ENCODE data around the gene CCDC92. TPM values are rescaled to one million over a fixed set of nuclear protein-coding genes. Genes with fewer than 3 reads are reported as not detected.
"Not testable (repeated sequence)": the region's sequence is repeated elsewhere in the genome, so short reads cannot be mapped to it uniquely, and the experiment has no call there.

The CCDC92 gene
- polyA plus RNA-seq, 1 of the 3 experiments (the other 2 are of a cell fraction): 53.5 TPM

GRCh38 chr12:123948401-123948795, 24.2 kb downstream of the CCDC92 start:
- Histone ChIP-seq H3K36me3 (replicated peaks in 1 of 2; ENCODE audit: control insufficient read depth in 1 of 2, insufficient read depth in 2 of 2, low read length in 1 of 2) (peaks cover 0 to 19% of the 10 kb centered on the region in 2 experiments), H3K9me3 (no peaks in the 10 kb centered on the region), H4K20me1 (ENCODE audit: insufficient read depth) (peaks cover 18% of the 10 kb centered on the region; the same call in 1 of the 2 replicates), H3K4me1 (ENCODE audit: control insufficient read depth in 1 of 2, insufficient read depth in 2 of 2, low read depth in 1 of 2, low read length in 1 of 2) (peaks cover 0 to 7% of the 10 kb centered on the region in 2 experiments; a peak in 1 of 4 replicates), H2AFZ (ENCODE audit: low read depth) (no peak overlapping the region), H3K4me2 (no peak overlapping the region), H3F3A (replicated peaks; ENCODE audit: insufficient read depth) (no peaks in the 10 kb centered on the region), H3K79me2 (ENCODE audit: insufficient read depth) (peaks cover 11% of the 10 kb centered on the region; the same call in 1 of the 2 replicates), H3K27me3 (ENCODE audit: insufficient read depth) (no peaks in the 10 kb centered on the region), H3K9ac (no peak overlapping the region), H3K9me2 (no peaks in the 10 kb centered on the region), H3K27ac (ENCODE audit: low read depth in 2 of 2, low read length in 1 of 2) (no peak overlapping the region), H3K4me3 (ENCODE audit: low read depth in 2 of 2, low read length in 1 of 2) (no peak overlapping the region)
- ChIA-PET POLR2A (no interaction called here), CTCF (interaction anchor here (1.4 kb wide), 1 partner anchor 84 kb away, joined by 5 read pairs; no protein-coding TSS in a partner anchor)
- no peak for DNase-seq
- 94% methylated on average over 11 of the region's 11 CpGs for WGBS (ENCODE audit: low lambda C conversion rate)
- TF ChIP-seq EZH2phosphoT487 (IDR thresholded peaks at IDR 0.05; ENCODE audit: borderline replicate concordance, low read depth) (no peak), RCOR1 (IDR thresholded peaks at IDR 0.05; ENCODE audit: low read length) (no peak), FOSL2 (IDR thresholded peaks at IDR 0.05; ENCODE audit: borderline replicate concordance, low read depth) (no peak), USF1 (IDR thresholded peaks at IDR 0.05; ENCODE audit: borderline replicate concordance, low read depth) (no peak), IRF3 (IDR thresholded peaks at IDR 0.05; ENCODE audit: low read depth, low read length) (no peak), SMC3 (IDR thresholded peaks at IDR 0.05; ENCODE audit: low read depth, low read length) (no peak), EP300 (IDR thresholded peaks at IDR 0.05; ENCODE audit: borderline replicate concordance in 1 of 2, low read depth in 1 of 2, low read length in 1 of 2) (no peak), RAD21 (IDR thresholded peaks at IDR 0.05; ENCODE audit: low read length) (no peak), POLR2AphosphoS5 (IDR thresholded peaks at IDR 0.05; ENCODE audit: low read depth, low read length) (no peak), MAX (IDR thresholded peaks at IDR 0.05; ENCODE audit: low read depth) (no peak), TCF12 (IDR thresholded peaks at IDR 0.05) (no peak), YY1 (IDR thresholded peaks at IDR 0.05; ENCODE audit: low read depth) (no peak), GABPA (IDR thresholded peaks at IDR 0.05; ENCODE audit: low read depth) (no peak), CHD2 (IDR thresholded peaks at IDR 0.05; ENCODE audit: low read length, partially characterized antibody) (no peak), MXI1 (IDR thresholded peaks at IDR 0.05; ENCODE audit: low read depth, low read length) (no peak)

GRCh38 chr12:123947531-123947930, 25.1 kb downstream of the CCDC92 start:
- CTCF ChIA-PET, POLR2A ChIA-PET: not testable (repeated sequence)

GRCh38 chr12:123946516-123947505, 25.8 kb downstream of the CCDC92 start:
- H3K9ac ChIP-seq; H3K4me3 ChIP-seq (ENCODE audit: low read depth in 2 of 2, low read length in 1 of 2); H3K27ac ChIP-seq (ENCODE audit: low read depth in 2 of 2, low read length in 1 of 2); H2AFZ ChIP-seq (ENCODE audit: low read depth); H3K4me1 ChIP-seq (ENCODE audit: control insufficient read depth in 1 of 2, insufficient read depth in 2 of 2, low read depth in 1 of 2, low read length in 1 of 2); H3K4me2 ChIP-seq; H3K9me3 ChIP-seq; POLR2A ChIA-PET; H3F3A ChIP-seq (replicated peaks; ENCODE audit: insufficient read depth); H3K9me2 ChIP-seq; CTCF ChIA-PET; DNase-seq; H3K27me3 ChIP-seq (ENCODE audit: insufficient read depth): not testable (repeated sequence)
- Histone ChIP-seq H4K20me1 (ENCODE audit: insufficient read depth) (peaks cover 18% of the 10 kb centered on the region; the same call in 1 of the 2 replicates), H3K79me2 (ENCODE audit: insufficient read depth) (peaks cover 11% of the 10 kb centered on the region; the same call in 1 of the 2 replicates), H3K36me3 (replicated peaks in 1 of 2; ENCODE audit: control insufficient read depth in 1 of 2, insufficient read depth in 2 of 2, low read length in 1 of 2) (peaks cover 9 to 34% of the 10 kb centered on the region in 2 experiments)
- 96% methylated on average over 26 of the region's 35 CpGs for WGBS (ENCODE audit: low lambda C conversion rate)

More at GRCh38 chr12:123947531-123947930, 25.1 kb downstream of the CCDC92 start:
- not testable (repeated sequence) for H3K4me2 ChIP-seq; H3K9me2 ChIP-seq; H3K4me3 ChIP-seq (ENCODE audit: low read depth in 2 of 2, low read length in 1 of 2); H2AFZ ChIP-seq (ENCODE audit: low read depth); H3K4me1 ChIP-seq (ENCODE audit: control insufficient read depth in 1 of 2, insufficient read depth in 2 of 2, low read depth in 1 of 2, low read length in 1 of 2); H3K9me3 ChIP-seq; H3F3A ChIP-seq (replicated peaks; ENCODE audit: insufficient read depth); H3K9ac ChIP-seq; H3K27me3 ChIP-seq (ENCODE audit: insufficient read depth); DNase-seq; H3K27ac ChIP-seq (ENCODE audit: low read depth in 2 of 2, low read length in 1 of 2)
- H3K79me2 ChIP-seq (ENCODE audit: insufficient read depth): peaks cover 11% of the 10 kb centered on the region; the same call in 1 of the 2 replicates
- peaks cover 18% of the 10 kb centered on the region; the same call in 1 of the 2 replicates for H4K20me1 ChIP-seq (ENCODE audit: insufficient read depth)
- 95% methylated on average over 7 of the region's 7 CpGs for whole genome bisulfite sequencing (ENCODE audit: low lambda C conversion rate)
- H3K36me3 ChIP-seq (replicated peaks in 1 of 2; ENCODE audit: control insufficient read depth in 1 of 2, insufficient read depth in 2 of 2, low read length in 1 of 2): peaks cover 5 to 27% of the 10 kb centered on the region in 2 experiments

Measured in SK-N-SH (cell line).